HG03432 (cell line): ENCODE results near the gene SLC36A4.
"Not testable (repeated sequence)": the region's sequence is repeated elsewhere in the genome, so short reads cannot be mapped to it uniquely, and the experiment has no call there.

Experiments used
- ATAC-seq: cut with Tn5 transposase; IDR thresholded peaks from one replicate; pipeline ENCODE4 v1.9.1; 2021; ENCODE audit warnings: mild to moderate bottlenecking, moderate library complexity; ENCODE audit not compliant: unreplicated experiment

The SLC36A4 gene

DNA sequence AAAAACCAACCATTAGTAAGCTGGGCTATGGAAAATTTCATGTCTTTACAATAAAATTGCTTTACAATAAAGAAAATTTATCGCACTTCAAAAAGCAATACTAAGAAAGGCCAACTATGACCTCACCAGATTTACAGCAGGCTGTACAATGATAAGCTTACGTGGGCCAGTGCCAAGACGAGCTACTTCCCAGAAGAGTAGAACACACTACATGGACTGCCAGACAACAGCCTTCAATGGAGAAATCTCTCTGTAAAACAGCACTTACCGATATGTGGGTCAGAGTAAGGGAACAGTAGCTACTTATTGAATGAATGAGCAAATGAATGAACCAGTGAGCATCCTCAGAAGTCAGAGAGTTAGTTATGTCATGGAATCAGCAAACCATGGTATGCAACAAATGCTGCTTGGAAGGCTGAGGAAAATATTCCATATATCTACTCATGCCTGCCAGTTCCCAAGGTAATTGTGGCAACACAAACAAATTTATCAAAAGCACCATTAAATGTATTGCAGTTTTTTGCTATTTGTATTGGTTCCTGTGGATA lies 74.4 kb downstream of the SLC36A4 start:
- no peak for ATAC-seq

DNA sequence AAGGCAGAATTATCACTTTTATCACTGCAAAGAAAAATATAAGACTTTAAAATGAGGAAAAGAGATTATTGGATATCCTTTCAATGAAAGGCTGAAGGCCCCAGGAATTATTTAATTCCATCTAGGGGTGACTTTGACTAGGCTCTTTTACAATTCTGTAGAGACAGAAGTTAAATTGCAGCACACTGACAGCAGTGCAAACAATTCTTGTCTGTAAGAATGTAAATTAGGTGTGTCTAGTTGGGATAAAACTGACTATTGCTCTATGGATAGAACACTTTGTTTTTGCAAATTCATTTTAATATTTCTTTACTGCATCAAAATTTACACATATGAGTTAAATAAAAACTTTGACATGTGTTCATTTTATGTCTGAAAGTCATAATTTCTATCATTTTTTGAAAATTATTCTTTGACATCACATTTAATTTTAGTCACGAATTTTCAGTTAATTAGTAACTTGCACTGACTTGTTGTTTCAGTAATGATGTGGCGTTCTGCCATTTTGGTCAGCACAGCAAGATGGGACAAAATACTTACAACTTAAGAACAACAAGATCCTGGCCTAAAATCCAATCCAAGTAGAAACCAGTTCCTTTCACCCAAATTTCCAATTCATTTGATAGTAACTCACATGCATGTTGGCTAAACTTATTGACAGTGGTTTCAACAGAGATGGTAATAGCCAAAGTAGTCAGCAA lies 75.1 kb downstream of the SLC36A4 start:
- ATAC-seq = no peak

GRCh38 chr11:93118276-93118675 lies 79.5 kb downstream of the SLC36A4 start:
- no peak for ATAC-seq

DNA sequence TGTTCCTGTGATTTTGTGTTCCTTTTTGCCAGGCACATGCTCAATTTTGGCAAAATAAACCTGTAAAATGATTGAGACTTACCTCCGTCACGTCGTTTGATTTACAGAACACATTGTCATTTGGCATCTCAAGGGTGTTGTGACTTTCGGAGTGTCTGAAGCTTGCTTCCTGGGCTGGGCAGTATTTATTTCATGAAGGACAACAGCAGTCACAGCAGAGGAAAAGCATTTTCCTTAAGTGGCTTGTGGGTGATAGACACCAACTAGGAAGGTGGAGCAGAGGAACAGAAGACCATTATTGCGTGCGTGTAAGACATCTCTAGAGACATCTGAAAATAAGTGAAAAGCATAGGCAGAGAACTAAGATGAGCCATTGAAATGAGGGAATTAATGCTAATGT lies 80.2 kb downstream of the SLC36A4 start:
- ATAC-seq = no peak

GRCh38 chr11:93116641-93117441 lies 81.0 kb downstream of the SLC36A4 start:
- no peak for ATAC-seq

DNA sequence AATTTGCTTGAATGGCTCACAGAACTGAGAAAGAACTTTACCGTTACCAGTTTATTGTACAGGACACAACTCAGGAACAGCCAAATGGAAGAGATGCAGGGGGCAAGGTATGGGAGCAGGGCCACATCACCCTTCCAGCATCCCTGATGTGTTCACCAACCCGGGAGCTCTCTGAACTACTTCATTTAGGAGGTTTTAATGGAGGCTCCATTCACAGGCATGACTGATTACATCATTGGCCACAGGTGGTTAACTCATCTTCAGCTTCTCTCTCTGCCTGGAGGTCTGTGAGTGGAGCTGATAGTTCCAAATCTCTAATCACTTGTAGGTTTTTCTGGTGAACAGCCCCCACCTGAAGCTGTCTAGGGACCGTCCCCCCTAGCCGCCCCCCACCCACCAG lies 83.5 kb downstream of the SLC36A4 start:
- ATAC-seq = no peak

DNA sequence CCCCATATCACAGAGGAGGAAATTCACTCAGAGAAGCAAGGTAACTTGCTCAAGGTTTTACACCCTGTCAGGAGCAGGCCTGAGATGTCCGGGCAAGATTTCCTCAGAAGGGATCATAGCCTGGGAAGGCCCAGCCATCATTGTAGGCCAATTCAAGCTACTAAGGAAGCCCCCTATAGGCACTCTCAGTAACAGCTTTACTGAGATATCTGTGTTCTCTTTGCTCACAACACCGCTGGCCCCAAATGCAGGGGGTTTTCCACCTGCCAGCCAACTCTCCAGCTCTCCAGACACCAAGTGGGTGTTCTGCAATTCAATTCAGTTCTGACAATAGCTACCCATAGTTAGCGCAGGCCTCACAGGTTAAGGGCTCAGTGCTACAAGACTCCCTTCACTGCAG lies 84.0 kb downstream of the SLC36A4 start:
- ATAC-seq = no peak

DNA sequence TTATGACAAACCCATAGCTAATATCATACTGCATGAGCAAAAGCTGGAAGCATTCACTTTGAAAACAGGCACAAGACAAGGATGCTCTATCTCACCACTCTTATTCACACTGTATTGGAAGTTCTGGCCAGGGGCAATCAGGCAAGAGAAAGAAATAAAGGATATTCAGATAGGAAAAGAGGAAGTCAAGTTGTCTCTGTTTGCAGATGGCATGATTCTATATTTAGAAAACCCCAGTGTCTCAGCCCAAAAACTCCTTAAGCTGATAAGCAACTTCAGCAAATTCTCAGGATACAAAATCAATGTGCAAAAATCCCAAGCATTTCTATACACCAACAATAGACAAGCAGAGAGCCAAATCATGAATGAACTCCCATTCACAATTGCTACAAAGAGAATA lies 86.6 kb downstream of the SLC36A4 start:
- not testable (repeated sequence) for ATAC-seq

DNA sequence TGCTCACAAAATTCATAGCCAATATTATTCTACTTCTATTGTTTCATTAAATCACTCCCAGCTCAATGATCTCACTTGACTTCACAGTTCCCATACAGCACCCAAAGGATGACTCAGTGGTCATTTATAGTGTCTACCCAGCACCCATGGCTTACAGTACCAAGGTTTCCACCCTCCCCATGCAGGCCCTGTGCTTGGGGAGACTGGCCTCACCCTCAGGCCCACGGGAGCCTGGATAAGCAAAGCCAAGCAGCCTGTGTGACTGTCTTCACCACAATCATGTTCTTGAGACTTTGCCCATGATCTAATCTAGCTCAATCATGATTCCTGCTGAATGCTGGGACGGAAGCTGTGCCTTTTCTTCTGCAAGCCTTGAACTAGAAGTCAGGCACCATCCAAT lies 97.6 kb downstream of the SLC36A4 start:
- ATAC-seq = no peak

- no peak for ATAC-seq
Observed at GRCh38 chr11:93099806-93100205, 98.0 kb downstream of the SLC36A4 start.
